HepG2 (cell line): ENCODE results near the gene NMNAT1. TPM values are rescaled to one million over a fixed set of nuclear protein-coding genes. Genes with fewer than 3 reads are reported as not detected.

Experiments
- BCLAF1 ChIP-seq: fragments of 450-650 bp; IDR thresholded peaks from 2 replicates; pipeline ENCODE4 v1.6.1; 2017; ENCODE audit warnings: mild to moderate bottlenecking
- EHMT2 ChIP-seq: fragments of 200-600 bp; sonication (generic); IDR thresholded peaks from 2 replicates; pipeline ENCODE4 v1.7.0; 2017; ENCODE audit warnings: antibody characterized with exemption, low read depth, low read length, borderline replicate concordance
- ZNF318 ChIP-seq: sonication (generic); formaldehyde crosslinking; IDR thresholded peaks from 2 replicates; pipeline ENCODE4 v1.4.0; 2020; ENCODE audit warnings: mild to moderate bottlenecking, missing genetic modification reagents
- ZNF468 ChIP-seq: sonication (generic); formaldehyde crosslinking; IDR thresholded peaks from 2 replicates; pipeline ENCODE4 v1.8.0; 2022; ENCODE audit warnings: mild to moderate bottlenecking, moderate library complexity, missing genetic modification reagents
- polyA plus RNA-seq, 8 experiments: library from polyadenylated mRNA; depleted of rRNA in 3 of 8; stranded (reverse) in 7 of 8; unstranded in 1 of 8; fragments of >200 nt; fragmentation: Illumina TruSeq in 4 of 8; extraction: Trizol in 4 of 8; gene quantifications; 2 replicates each; pipeline versions ENCODE4 v1.2.1 to v1.2.3, GENCODE V29; 2011 to 2016; ENCODE audit warnings: low read depth in 4 of 8, missing spikeins in 1 of 8, mixed read lengths in 1 of 8; ENCODE audit not compliant: insufficient read depth in 1 of 8
- total RNA-seq, 5 experiments: library from RNA; depleted of rRNA; stranded (reverse); fragments of >200 nt; fragmentation: Illumina TruSeq; extraction: Trizol; gene quantifications; 2 replicates each; pipeline ENCODE4 v1.2.3, GENCODE V29; 2016; ENCODE audit warnings: low read depth in 1 of 5
- TF ChIP-seq, protein P1 (sequence below): sonication (generic); formaldehyde crosslinking; IDR thresholded peaks from one replicate; pipeline ENCODE4 v1.5.1; 2020; ENCODE audit warnings: mild to moderate bottlenecking, missing genetic modification reagents; ENCODE audit errors: not compliant biosample characterization

NMNAT1 gene
- total and polyA plus RNA-seq, 2 of the 13 experiments (the other 11 are each of a cell fraction or from before 2014, with no cell fraction given), result 5.6 to 12.2 TPM

- TF ChIP-seq ZNF318, result 0 out of 2 replicates have a peak, but pooled peaks have one; percentile 35
- TF ChIP-seq, protein P1, sequence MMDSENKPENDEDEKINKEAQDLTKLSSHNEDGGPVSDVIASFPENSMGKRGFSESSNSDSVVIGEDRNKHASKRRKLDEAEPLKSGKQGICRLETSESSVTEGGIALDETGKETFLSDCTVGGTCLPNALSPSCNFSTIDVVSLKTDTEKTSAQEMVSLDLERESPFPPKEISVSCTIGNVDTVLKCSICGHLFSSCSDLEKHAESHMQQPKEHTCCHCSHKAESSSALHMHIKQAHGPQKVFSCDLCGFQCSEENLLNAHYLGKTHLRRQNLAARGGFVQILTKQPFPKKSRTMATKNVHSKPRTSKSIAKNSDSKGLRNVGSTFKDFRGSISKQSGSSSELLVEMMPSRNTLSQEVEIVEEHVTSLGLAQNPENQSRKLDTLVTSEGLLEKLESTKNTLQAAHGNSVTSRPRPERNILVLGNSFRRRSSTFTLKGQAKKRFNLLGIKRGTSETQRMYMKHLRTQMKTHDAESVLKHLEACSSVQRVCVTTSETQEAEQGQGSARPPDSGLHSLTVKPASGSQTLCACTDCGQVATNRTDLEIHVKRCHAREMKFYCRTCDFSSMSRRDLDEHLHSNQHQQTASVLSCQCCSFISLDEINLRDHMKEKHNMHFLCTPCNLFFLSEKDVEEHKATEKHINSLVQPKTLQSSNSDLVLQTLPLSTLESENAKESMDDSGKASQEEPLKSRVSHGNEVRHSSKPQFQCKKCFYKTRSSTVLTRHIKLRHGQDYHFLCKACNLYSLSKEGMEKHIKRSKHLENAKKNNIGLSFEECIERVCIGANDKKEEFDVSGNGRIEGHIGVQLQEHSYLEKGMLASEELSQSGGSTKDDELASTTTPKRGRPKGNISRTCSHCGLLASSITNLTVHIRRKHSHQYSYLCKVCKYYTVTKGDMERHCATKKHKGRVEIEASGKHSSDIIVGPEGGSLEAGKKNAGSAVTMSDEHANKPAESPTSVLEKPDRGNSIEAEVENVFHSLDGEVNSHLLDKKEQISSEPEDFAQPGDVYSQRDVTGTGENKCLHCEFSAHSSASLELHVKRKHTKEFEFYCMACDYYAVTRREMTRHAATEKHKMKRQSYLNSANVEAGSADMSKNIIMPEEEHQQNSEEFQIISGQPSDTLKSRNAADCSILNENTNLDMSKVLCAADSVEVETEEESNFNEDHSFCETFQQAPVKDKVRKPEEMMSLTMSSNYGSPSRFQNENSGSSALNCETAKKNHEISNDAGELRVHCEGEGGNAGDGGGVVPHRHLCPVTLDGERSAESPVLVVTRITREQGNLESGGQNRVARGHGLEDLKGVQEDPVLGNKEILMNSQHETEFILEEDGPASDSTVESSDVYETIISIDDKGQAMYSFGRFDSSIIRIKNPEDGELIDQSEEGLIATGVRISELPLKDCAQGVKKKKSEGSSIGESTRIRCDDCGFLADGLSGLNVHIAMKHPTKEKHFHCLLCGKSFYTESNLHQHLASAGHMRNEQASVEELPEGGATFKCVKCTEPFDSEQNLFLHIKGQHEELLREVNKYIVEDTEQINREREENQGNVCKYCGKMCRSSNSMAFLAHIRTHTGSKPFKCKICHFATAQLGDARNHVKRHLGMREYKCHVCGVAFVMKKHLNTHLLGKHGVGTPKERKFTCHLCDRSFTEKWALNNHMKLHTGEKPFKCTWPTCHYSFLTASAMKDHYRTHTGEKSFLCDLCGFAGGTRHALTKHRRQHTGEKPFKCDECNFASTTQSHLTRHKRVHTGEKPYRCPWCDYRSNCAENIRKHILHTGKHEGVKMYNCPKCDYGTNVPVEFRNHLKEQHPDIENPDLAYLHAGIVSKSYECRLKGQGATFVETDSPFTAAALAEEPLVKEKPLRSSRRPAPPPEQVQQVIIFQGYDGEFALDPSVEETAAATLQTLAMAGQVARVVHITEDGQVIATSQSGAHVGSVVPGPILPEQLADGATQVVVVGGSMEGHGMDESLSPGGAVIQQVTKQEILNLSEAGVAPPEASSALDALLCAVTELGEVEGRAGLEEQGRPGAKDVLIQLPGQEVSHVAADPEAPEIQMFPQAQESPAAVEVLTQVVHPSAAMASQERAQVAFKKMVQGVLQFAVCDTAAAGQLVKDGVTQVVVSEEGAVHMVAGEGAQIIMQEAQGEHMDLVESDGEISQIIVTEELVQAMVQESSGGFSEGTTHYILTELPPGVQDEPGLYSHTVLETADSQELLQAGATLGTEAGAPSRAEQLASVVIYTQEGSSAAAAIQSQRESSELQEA (CRISPR knock-in tag), result peak; percentile 81
- TF ChIP-seq EHMT2, result no peak
- TF ChIP-seq ZNF468 (CRISPR knock-in tag), result no peak
- no peak for TF ChIP-seq BCLAF1
These were observed at the start of gene NMNAT1, which contains the start of gene LZIC (continued) for GRCh38 chr1:9942939-9943788.
